Measurements from ENCODE around the gene OPHN1.

The OPHN1 gene, protein sequence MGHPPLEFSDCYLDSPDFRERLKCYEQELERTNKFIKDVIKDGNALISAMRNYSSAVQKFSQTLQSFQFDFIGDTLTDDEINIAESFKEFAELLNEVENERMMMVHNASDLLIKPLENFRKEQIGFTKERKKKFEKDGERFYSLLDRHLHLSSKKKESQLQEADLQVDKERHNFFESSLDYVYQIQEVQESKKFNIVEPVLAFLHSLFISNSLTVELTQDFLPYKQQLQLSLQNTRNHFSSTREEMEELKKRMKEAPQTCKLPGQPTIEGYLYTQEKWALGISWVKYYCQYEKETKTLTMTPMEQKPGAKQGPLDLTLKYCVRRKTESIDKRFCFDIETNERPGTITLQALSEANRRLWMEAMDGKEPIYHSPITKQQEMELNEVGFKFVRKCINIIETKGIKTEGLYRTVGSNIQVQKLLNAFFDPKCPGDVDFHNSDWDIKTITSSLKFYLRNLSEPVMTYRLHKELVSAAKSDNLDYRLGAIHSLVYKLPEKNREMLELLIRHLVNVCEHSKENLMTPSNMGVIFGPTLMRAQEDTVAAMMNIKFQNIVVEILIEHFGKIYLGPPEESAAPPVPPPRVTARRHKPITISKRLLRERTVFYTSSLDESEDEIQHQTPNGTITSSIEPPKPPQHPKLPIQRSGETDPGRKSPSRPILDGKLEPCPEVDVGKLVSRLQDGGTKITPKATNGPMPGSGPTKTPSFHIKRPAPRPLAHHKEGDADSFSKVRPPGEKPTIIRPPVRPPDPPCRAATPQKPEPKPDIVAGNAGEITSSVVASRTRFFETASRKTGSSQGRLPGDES

DNA sequence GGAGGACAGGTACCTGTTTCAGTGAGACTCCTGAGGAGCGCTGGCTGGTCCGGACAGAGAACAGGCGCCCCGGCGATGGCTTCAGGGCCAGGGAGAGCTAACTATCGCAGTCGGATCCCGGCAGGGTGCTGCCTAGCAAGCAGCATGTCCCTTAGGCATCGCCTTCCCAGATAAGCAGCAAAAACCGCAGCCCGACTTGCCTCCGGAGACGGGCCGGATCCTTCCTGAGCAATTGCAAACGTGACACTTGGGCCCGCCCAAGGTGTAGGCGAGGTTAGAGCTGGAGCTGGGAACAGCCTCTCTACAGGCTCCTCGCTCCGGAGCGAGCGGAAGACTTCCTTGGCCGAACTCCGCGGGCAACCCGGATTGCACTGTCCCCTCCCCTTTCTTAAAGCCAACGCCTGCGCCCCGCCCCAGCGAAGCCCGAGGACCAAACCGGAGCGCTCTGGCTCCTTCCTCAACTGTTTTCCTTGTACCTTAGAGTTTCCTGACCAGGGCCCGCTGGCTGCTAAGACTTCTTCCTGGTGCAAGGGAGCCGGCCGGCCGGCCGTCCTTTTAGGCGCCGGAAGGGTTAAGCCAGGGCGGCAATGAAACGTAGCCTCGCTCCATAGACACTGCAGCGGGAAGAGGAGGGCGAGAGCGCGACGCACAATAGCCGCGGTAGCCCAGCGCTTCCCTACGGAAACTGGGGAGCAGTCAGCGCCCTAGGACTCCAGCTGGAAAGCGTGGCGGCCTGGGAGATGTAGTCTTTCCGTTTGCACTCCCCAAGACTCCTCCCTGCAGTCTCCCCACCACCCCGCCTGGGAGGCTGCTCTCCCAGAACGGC, at the start of gene OPHN1:
Gene OPHN1 (minus strand): TSS at position 341 of the 826 bp plus-strand sequence. CDS start 475 bp downstream, outside the sequence.
- no peak within 1 kb of the TSS for H3K27ac Mint-ChIP-seq
- no peaks in the 10 kb centered on the region for H3K36me3 Mint-ChIP-seq (ENCODE audit: low read depth)
- peaks cover 57% of the 10 kb centered on the region for H3K27me3 Mint-ChIP-seq (ENCODE audit: low read depth)
- peaks cover 3% of the 10 kb centered on the region for H3K4me1 Mint-ChIP-seq (ENCODE audit: low read depth)
- no peaks in the 10 kb centered on the region for H3K9me3 Mint-ChIP-seq
- H3K4me3 Mint-ChIP-seq = peak within 1 kb of the TSS; percentile 75
- DNase-seq (ENCODE audit: low spot score) = no peak

DNA sequence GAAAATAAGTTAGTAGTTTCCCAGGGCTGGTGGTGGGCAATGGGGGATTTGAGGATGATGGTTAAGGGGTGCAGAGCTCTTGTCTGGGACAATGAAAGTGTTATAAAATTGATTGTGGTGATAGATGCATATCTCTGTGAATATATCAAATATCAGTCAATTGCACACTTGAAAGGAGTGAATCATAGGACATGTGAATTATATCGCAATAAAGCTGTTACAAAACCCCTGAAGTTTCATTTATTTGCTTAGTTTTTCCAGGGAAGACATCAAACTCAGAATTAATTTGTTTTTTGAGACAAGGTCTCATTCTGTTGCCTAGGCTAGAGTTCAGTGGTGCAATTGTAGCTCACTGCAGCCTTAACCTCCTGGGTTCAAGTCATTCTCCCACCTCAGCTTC, 47.7 kb upstream of the OPHN1 start:
- Mint-ChIP-seq H3K4me3 (no peak overlapping the region), H3K4me1 (ENCODE audit: low read depth) (no peaks in the 10 kb centered on the region), H3K27ac (no peak overlapping the region), H3K36me3 (ENCODE audit: low read depth) (no peaks in the 10 kb centered on the region), H3K27me3 (ENCODE audit: low read depth) (no peaks in the 10 kb centered on the region), H3K9me3 (no peaks in the 10 kb centered on the region)
- no peak for DNase-seq (ENCODE audit: low spot score)

DNA sequence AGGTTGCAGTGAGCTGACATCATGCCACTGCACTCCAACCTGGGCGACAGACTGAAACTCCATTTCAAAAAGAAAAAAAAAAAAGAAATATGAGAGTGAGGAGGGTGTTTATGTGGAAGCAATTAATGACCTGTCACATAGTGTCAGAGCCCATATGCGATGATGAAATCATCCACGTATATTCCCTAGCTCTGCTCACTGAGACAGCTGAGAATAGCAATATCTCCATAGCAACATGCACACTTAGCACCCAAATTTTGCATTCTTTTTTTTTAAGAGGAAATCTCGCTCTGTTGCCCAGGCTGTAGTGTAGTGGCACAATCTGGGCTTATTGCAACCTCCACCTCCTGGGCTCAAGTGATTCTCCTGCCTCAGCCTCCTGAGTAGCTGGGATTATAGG, 31.5 kb upstream of the OPHN1 start:
- no peak for DNase-seq (ENCODE audit: low spot score)
- Mint-ChIP-seq H3K9me3 (no peaks in the 10 kb centered on the region), H3K4me3 (no peak overlapping the region), H3K4me1 (ENCODE audit: low read depth) (no peaks in the 10 kb centered on the region), H3K27ac (no peak overlapping the region), H3K36me3 (ENCODE audit: low read depth) (no peaks in the 10 kb centered on the region), H3K27me3 (ENCODE audit: low read depth) (no peaks in the 10 kb centered on the region)

DNA sequence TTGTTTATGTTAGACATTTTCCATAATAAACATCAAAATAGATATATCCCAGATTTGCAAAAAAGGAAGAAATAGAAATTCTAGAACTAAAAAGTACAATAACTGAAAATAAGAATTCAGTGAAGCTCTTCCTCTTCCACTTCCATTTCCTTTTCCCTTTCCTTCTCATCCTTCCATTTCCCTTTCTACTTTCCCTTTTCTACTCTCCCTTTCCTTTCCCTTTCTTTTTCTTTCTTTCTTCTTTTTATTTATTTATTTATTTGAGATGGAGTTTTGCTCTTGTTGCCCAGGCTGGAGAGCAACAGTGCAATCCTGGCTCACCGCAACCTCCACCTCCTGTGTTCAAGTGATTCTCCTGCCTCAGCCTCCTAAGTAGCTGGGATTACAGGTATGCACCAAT, 30.6 kb upstream of the OPHN1 start:
- DNase-seq (ENCODE audit: low spot score) = no peak
- Mint-ChIP-seq H3K4me3 (no peak overlapping the region), H3K27ac (no peak overlapping the region), H3K4me1 (ENCODE audit: low read depth) (no peaks in the 10 kb centered on the region), H3K9me3 (no peaks in the 10 kb centered on the region), H3K27me3 (ENCODE audit: low read depth) (no peaks in the 10 kb centered on the region), H3K36me3 (ENCODE audit: low read depth) (no peaks in the 10 kb centered on the region)

DNA sequence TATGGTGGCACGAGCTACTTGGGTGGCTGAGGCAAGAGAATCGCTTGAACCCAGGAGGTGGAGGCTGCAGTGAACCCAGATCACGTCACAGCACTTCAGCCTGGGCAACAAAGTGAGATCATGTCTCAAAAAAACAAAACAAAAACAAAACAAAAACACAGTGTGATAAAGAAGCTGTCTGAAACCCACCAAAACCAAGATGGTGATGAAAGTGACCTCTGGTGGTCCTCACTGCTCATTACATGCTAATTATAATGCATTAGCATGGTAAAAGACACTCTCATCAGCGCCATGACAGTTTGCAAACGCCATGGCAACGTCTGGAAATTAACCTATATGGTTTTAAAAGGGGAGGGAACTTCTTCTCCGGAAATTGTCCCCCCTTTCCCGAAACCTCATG, 29.4 kb upstream of the OPHN1 start:
- Mint-ChIP-seq H3K27ac (no peak overlapping the region), H3K36me3 (ENCODE audit: low read depth) (no peaks in the 10 kb centered on the region), H3K4me1 (ENCODE audit: low read depth) (no peaks in the 10 kb centered on the region), H3K9me3 (no peaks in the 10 kb centered on the region), H3K4me3 (no peak overlapping the region), H3K27me3 (ENCODE audit: low read depth) (no peaks in the 10 kb centered on the region)
- no peak for DNase-seq (ENCODE audit: low spot score)

DNA sequence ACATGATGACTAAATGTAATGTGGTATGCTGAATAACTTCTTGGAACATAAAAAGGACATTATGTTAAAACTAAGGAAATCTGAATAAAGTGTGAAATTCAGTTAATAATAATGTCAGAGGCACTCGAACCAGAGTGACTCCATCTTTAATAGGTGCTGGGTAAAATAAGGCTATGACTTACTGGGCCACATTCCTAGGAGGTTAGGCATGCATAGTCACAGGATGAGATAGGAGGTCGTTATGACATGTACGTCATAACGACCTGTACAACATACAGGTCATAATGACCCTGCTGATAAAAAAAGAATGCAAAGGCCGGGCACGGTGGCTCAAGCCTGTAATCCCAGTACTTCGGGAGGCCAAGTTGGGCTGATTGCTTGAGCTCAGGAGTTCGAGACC, 28.9 kb upstream of the OPHN1 start:
- H3K27me3 Mint-ChIP-seq (ENCODE audit: low read depth) = no peaks in the 10 kb centered on the region
- H3K4me1 Mint-ChIP-seq (ENCODE audit: low read depth) = no peaks in the 10 kb centered on the region
- no peaks in the 10 kb centered on the region for H3K36me3 Mint-ChIP-seq (ENCODE audit: low read depth)
- no peak overlapping the region for H3K4me3 Mint-ChIP-seq
- H3K27ac Mint-ChIP-seq = no peak overlapping the region
- H3K9me3 Mint-ChIP-seq = no peaks in the 10 kb centered on the region
- DNase-seq (ENCODE audit: low spot score) = no peak

DNA sequence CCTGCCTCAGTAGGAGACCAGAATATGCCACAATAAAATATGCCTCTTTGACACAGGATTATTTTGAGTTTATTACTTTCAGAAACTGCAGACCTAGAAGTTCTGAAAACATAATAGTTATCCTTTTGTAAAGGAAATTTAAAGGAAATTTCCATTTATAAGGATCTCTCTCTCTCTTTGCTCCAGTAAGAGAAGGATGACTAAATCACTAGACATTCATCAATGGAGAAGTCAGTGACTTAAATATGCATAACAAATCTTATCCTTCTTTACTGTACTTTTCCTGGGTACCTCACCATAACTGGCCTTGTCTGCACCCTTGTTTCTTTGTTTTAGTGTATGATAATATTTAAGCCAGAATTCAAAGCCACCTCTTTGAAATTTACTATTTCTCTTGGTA, 28.3 kb upstream of the OPHN1 start:
- Mint-ChIP-seq H3K4me1 (ENCODE audit: low read depth) (no peaks in the 10 kb centered on the region), H3K9me3 (no peaks in the 10 kb centered on the region), H3K27me3 (ENCODE audit: low read depth) (no peaks in the 10 kb centered on the region), H3K4me3 (no peak overlapping the region), H3K27ac (no peak overlapping the region), H3K36me3 (ENCODE audit: low read depth) (no peaks in the 10 kb centered on the region)
- DNase-seq (ENCODE audit: low spot score) = no peak

DNA sequence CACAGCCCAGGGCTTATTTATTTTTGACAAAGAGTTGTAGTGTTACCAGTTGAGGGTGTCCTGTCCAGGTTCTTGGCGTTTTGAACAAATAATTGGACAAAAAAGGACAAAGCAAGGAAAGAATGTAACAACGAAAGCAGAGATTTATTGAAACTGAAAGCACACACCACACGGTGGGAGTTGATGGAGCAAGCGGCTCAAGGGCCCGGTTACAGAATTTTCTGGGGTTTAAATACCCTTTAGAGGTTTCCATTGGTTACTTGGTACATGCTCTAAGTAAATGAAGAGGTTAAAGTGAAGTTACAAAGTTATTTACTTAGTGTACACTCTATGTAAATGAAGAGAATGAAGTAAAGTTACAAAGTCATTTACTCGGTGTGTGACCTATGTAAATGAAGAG, 27.8 kb upstream of the OPHN1 start:
- no peak for DNase-seq (ENCODE audit: low spot score)
- no peaks in the 10 kb centered on the region for H3K27me3 Mint-ChIP-seq (ENCODE audit: low read depth)
- no peaks in the 10 kb centered on the region for H3K9me3 Mint-ChIP-seq
- no peaks in the 10 kb centered on the region for H3K36me3 Mint-ChIP-seq (ENCODE audit: low read depth)
- H3K4me1 Mint-ChIP-seq (ENCODE audit: low read depth) = no peaks in the 10 kb centered on the region
- H3K27ac Mint-ChIP-seq = no peak overlapping the region
- H3K4me3 Mint-ChIP-seq = no peak overlapping the region

DNA sequence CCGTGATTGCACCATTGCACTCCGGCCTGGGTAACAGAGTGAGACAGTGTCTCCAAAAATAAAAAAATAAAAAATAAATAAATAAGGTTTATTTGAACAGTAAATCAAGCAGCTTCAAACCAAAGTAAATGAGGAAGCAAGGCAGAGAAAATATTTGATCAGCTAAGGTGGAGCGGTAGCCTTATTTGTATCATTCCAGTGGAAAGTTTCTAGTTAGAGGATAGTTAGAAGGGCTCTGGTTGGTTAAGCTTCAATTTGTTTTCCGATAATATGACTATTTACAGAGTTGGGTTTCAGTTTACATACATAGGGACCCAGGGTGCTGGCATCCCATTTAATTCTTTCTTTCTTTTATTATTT, 21.8 kb upstream of the OPHN1 start:
- no peak for DNase-seq (ENCODE audit: low spot score)
- no peak overlapping the region for H3K27ac Mint-ChIP-seq
- peaks cover 2% of the 10 kb centered on the region for H3K27me3 Mint-ChIP-seq (ENCODE audit: low read depth)
- no peak overlapping the region for H3K4me3 Mint-ChIP-seq
- H3K36me3 Mint-ChIP-seq (ENCODE audit: low read depth) = no peaks in the 10 kb centered on the region
- no peaks in the 10 kb centered on the region for H3K4me1 Mint-ChIP-seq (ENCODE audit: low read depth)
- no peaks in the 10 kb centered on the region for H3K9me3 Mint-ChIP-seq

DNA sequence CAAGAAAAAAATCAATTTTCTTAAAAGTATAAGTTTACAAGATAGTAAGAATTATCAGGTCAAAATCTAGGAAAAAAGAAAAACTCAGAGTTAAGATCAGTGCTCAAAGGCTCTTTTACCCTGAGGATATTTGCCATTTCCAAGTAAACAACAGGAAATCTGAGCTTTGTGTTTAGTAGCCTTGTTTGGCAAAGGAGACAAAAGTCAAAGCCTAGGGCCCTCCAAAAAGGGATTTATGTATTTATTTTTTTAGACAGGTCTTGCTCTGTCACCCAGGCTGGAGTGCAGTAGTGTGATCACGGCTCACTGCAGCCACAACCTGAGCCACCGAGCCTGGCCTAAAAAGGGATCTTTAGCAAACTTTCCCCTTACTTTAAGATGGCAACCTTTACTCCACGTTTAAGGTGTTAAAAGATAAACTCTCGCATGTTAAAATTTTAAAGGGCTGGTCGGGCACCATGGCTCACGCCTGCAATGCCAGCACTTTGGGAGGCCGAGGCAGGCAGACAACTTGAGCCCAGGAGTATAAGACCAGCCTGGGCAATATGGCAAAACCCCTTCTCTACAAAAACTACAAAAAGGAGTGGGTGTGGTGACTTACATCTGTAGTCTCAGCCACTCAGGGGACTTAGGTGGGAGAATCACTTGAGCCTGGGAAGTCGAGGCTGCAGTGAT, 21.3 kb upstream of the OPHN1 start:
- H3K4me1 Mint-ChIP-seq (ENCODE audit: low read depth) = no peaks in the 10 kb centered on the region
- no peaks in the 10 kb centered on the region for H3K36me3 Mint-ChIP-seq (ENCODE audit: low read depth)
- peaks cover 2% of the 10 kb centered on the region for H3K27me3 Mint-ChIP-seq (ENCODE audit: low read depth)
- H3K9me3 Mint-ChIP-seq = no peaks in the 10 kb centered on the region
- no peak overlapping the region for H3K27ac Mint-ChIP-seq
- no peak for DNase-seq (ENCODE audit: low spot score)
- H3K4me3 Mint-ChIP-seq = no peak overlapping the region

DNA sequence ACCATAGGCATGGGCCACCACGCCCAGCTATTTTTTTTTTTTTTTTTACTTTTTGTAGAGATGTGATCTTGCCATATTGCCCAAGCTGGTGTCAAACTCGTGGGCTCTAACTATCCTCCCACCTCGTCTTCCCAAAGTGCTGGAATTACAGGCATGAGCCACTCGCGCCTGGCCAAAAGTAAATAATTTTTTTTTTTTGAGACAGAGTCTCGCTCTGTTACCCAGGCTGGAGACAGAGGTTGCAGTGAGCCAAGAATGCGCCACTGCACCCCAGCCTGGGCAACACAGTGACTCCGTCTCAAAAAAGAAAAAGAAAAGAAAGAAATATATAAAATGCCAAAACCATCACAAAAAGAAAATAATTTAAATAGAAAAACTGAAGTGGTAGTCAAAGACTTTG, 18.4 kb upstream of the OPHN1 start:
- H3K27me3 Mint-ChIP-seq (ENCODE audit: low read depth) = peaks cover 4% of the 10 kb centered on the region
- H3K9me3 Mint-ChIP-seq = no peaks in the 10 kb centered on the region
- DNase-seq (ENCODE audit: low spot score) = no peak
- no peak overlapping the region for H3K27ac Mint-ChIP-seq
- H3K4me1 Mint-ChIP-seq (ENCODE audit: low read depth) = no peaks in the 10 kb centered on the region
- H3K36me3 Mint-ChIP-seq (ENCODE audit: low read depth) = no peaks in the 10 kb centered on the region
- no peak overlapping the region for H3K4me3 Mint-ChIP-seq

DNA sequence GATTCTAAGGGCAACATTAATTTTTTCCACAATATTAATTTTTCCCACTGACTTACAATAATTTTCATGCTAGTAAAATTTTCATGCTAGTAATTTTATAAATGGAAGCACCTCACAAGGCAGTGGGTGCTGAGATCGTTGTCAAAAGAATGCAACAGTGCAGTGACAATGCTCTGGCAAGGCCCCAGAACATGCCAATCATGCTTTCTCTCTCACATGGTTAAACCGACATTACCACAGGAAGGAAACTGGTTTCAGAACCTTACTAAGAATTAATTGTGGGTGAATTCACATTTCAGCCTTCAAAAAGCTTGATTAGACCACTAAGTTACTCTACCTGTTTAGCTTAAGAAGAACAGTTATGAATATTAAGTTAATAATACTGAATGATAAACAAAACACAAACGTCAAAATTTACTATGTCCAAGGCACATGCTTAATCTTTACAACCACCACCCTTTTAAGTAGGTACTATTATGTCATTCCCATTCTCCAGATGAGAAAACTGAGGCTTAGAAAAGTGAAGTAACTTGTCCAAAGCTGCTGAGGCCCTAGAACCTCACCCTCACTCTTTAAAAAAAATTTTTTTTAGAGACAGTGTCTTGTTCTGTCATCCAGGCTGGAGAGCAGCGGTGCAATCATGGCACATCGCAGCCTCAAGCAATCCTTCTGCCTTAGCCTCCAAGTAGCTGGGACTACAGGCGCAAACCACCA, 10.0 kb upstream of the OPHN1 start:
- Mint-ChIP-seq H3K4me3 (peak overlapping the region; percentile 10), H3K9me3 (no peaks in the 10 kb centered on the region), H3K27me3 (ENCODE audit: low read depth) (peaks cover 18% of the 10 kb centered on the region), H3K36me3 (ENCODE audit: low read depth) (no peaks in the 10 kb centered on the region), H3K27ac (no peak overlapping the region), H3K4me1 (ENCODE audit: low read depth) (peaks cover 10% of the 10 kb centered on the region)
- peak; percentile 6 for DNase-seq (ENCODE audit: low spot score)

DNA sequence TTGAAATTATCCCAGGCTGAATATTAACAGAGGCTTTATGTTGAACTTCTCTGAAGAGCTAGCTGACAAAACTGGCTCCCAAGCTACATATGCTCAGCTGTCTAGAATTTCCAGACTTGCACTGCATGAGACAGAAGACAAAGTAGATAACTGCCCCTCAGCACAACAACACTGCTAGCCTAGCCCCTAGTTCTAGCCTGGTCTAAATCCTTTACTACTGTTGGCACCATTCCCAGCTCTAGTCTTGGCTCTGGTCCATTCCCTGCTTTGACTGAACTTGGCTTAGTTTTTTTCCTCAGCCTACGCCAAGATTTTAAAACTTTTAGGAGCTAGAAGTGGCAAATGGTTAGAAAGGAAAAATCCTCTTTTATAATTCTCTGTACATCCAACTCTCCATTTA, 7.6 kb upstream of the OPHN1 start:
- H3K4me1 Mint-ChIP-seq (ENCODE audit: low read depth) = peaks cover 10% of the 10 kb centered on the region
- DNase-seq (ENCODE audit: low spot score) = no peak
- H3K36me3 Mint-ChIP-seq (ENCODE audit: low read depth) = no peaks in the 10 kb centered on the region
- H3K27me3 Mint-ChIP-seq (ENCODE audit: low read depth) = peaks cover 18% of the 10 kb centered on the region
- H3K27ac Mint-ChIP-seq = no peak overlapping the region
- H3K9me3 Mint-ChIP-seq = no peaks in the 10 kb centered on the region
- no peak overlapping the region for H3K4me3 Mint-ChIP-seq

Measured in T-helper 2 cell treated with Interferon-gamma antibody and Interleukin-4, amounts not matched to agents 5 μg/mL and 100 μg/mL, for 36 hours (primary cell).